SK-N-SH (cell line): ENCODE measurements around the gene CDKAL1. TPM values are rescaled to one million over a fixed set of nuclear protein-coding genes. Genes with fewer than 3 reads are reported as not detected.
A peak's percentile ranks its signal among the peaks of the same experiment; 100 is the strongest.

Experiments
- CTCF ChIA-PET: fragments of 300-600, 350-600 bp; formaldehyde crosslinking; extraction: SDS; loops from one replicate; lab custom pipeline; 2021; lab: Yijun Ruan, JAX
- POLR2A ChIA-PET: fragments of 350-600 bp; sonication (Branson Sonifier 250); formaldehyde crosslinking; extraction: SDS; loops from one replicate; lab custom pipeline; 2020; ENCODE audit warnings: antibody characterized with exemption, inconsistent platforms; lab: Yijun Ruan, JAX
- DNase-seq: peaks from one replicate; pipeline ENCODE4 v3.0.0; 2012
- H2AFZ ChIP-seq: fragments of 200-600 bp; sonication (generic); 2 replicates; pipeline ENCODE4 v1.8.1; 2016; ENCODE audit warnings: antibody characterized with exemption, mild to moderate bottlenecking, low read depth
- H3F3A ChIP-seq: fragments of 200-600 bp; sonication (generic); replicated peaks from 2 replicates; pipeline ENCODE3; 2016; ENCODE audit warnings: antibody characterized with exemption, mild to moderate bottlenecking; ENCODE audit not compliant: insufficient read depth
- H3K27ac ChIP-seq, 2 experiments: fragments of 200-500 bp in 1 of 2; fragments of 200-600 bp in 1 of 2; sonication (Bioruptor generic) in 1 of 2; sonication (generic), shearing (Covaris generic) in 1 of 2; 2 replicates each; pipeline versions ENCODE4 v1.5.1 to v1.6.1; 2014 to 2016; ENCODE audit warnings: low read depth in 2 of 2, inconsistent platforms in 1 of 2, low read length in 1 of 2, mild to moderate bottlenecking in 1 of 2, mixed read lengths in 1 of 2
- H3K27me3 ChIP-seq: fragments of 200-600 bp; sonication (generic), shearing (Covaris generic); 2 replicates; pipeline ENCODE4 v1.6.1; 2016; ENCODE audit warnings: mixed run types; ENCODE audit not compliant: insufficient read depth
- H3K36me3 ChIP-seq, 2 experiments: fragments of 200-500 bp in 1 of 2; fragments of 200-600 bp in 1 of 2; sonication (Bioruptor generic) in 1 of 2; sonication (generic) in 1 of 2; replicated peaks in 1 of 2; 2 replicates each; pipeline versions ENCODE3 to v1.5.1; 2014 to 2016; ENCODE audit warnings: low read length in 1 of 2, mild to moderate bottlenecking in 1 of 2; ENCODE audit not compliant: insufficient read depth in 2 of 2, control insufficient read depth in 1 of 2
- H3K4me1 ChIP-seq, 2 experiments: fragments of 200-500 bp in 1 of 2; fragments of 200-600 bp in 1 of 2; sonication (Bioruptor generic) in 1 of 2; sonication (generic), shearing (Covaris generic) in 1 of 2; 2 replicates each; pipeline versions ENCODE4 v1.5.1 to v1.6.1; 2014 to 2016; ENCODE audit warnings: low read depth in 1 of 2, low read length in 1 of 2, mixed run types in 1 of 2; ENCODE audit not compliant: insufficient read depth in 2 of 2, control insufficient read depth in 1 of 2
- H3K4me2 ChIP-seq: fragments of 200-600 bp; sonication (generic), shearing (Covaris generic); 2 replicates; pipeline ENCODE4 v1.6.1; 2017; ENCODE audit warnings: mixed run types
- H3K4me3 ChIP-seq, 2 experiments: fragments of 200-500 bp in 1 of 2; fragments of 200-600 bp in 1 of 2; sonication (Bioruptor generic) in 1 of 2; sonication (generic), shearing (Covaris generic) in 1 of 2; 2 replicates each; pipeline versions ENCODE4 v1.5.1 to v1.8.1; 2014 to 2016; ENCODE audit warnings: low read depth in 2 of 2, inconsistent platforms in 1 of 2, low read length in 1 of 2, mild to moderate bottlenecking in 1 of 2, mixed read lengths in 1 of 2, moderate library complexity in 1 of 2
- H3K79me2 ChIP-seq: fragments of 200-600 bp; sonication (generic); 2 replicates; pipeline ENCODE4 v1.8.1; 2017; ENCODE audit warnings: mild to moderate bottlenecking; ENCODE audit not compliant: insufficient read depth
- H3K9ac ChIP-seq: fragments of 200-600 bp; sonication (generic); 2 replicates; pipeline ENCODE4 v1.6.1; 2017; ENCODE audit warnings: mixed run types
- H3K9me2 ChIP-seq: fragments of 200-600 bp; sonication (generic); 2 replicates; pipeline ENCODE4 v1.6.1; 2017; ENCODE audit warnings: mixed run types
- H3K9me3 ChIP-seq: fragments of 200-600 bp; sonication (generic); 2 replicates; pipeline ENCODE4 v1.6.1; 2017; ENCODE audit warnings: mixed run types, mild to moderate bottlenecking, moderate library complexity
- H4K20me1 ChIP-seq: fragments of 200-600 bp; sonication (generic); 2 replicates; pipeline ENCODE4 v1.6.1; 2017; ENCODE audit warnings: mild to moderate bottlenecking, mixed run types; ENCODE audit not compliant: insufficient read depth
- EZH2phosphoT487 ChIP-seq: fragments of 200-600 bp; sonication (generic); IDR thresholded peaks from 2 replicates; pipeline ENCODE4 v1.6.1; 2017; ENCODE audit warnings: low read depth, mixed run types, mild to moderate bottlenecking, antibody characterized with exemption, moderate library complexity, borderline replicate concordance
- FOSL2 ChIP-seq: IDR thresholded peaks from 2 replicates; pipeline ENCODE4 v1.4.0; 2012; ENCODE audit warnings: low read depth, mild to moderate bottlenecking, moderate library complexity, borderline replicate concordance
- JUND ChIP-seq: IDR thresholded peaks from 2 replicates; pipeline ENCODE4 v1.4.0; 2012
- NFIC ChIP-seq: IDR thresholded peaks from 2 replicates; pipeline ENCODE4 v1.4.0; 2012; ENCODE audit warnings: borderline replicate concordance
- POLR2AphosphoS5 ChIP-seq: IDR thresholded peaks from 2 replicates; pipeline ENCODE4 v1.6.1; 2012; ENCODE audit warnings: low read depth, low read length
- RCOR1 ChIP-seq: fragments of 150-350 bp; IDR thresholded peaks from 2 replicates; pipeline ENCODE4 v1.6.1; 2017; ENCODE audit warnings: antibody characterized with exemption, low read length
- RFX5 ChIP-seq: IDR thresholded peaks from 2 replicates; pipeline ENCODE4 v1.6.1; 2012; ENCODE audit warnings: mild to moderate bottlenecking, improper control_type of control experiment, low read length
- TAF1 ChIP-seq: IDR thresholded peaks from 2 replicates; pipeline ENCODE4 v1.6.1; 2012; ENCODE audit warnings: low read depth, mild to moderate bottlenecking, low read length, moderate library complexity, borderline replicate concordance
- TCF12 ChIP-seq: IDR thresholded peaks from 2 replicates; pipeline ENCODE4 v1.4.0; 2012
- TEAD4 ChIP-seq: IDR thresholded peaks from 2 replicates; pipeline ENCODE4 v1.4.0; 2012; ENCODE audit warnings: mild to moderate bottlenecking, borderline replicate concordance; ENCODE audit not compliant: insufficient read depth
- USF1 ChIP-seq: IDR thresholded peaks from 2 replicates; pipeline ENCODE4 v1.4.0; 2012; ENCODE audit warnings: low read depth, borderline replicate concordance
- WGBS: methylation state at CpG from one replicate; pipeline ENCODE4 v1.1.6; 2017; ENCODE audit warnings: low lambda C conversion rate; 5-methylcytosine and 5-hydroxymethylcytosine counted together
- polyA plus RNA-seq, 3 experiments: library from polyadenylated mRNA; depleted of rRNA; stranded (reverse); fragments of >200 nt; gene quantifications; 2 replicates each; pipeline ENCODE4 v1.2.3, GENCODE V29; 2012

Gene CDKAL1
- polyA plus RNA-seq, 1 of the 3 experiments (the other 2 are of a cell fraction) = 2.6 TPM

- CTCF ChIA-PET = no interaction called here
- peaks cover 5% of the 10 kb centered on the region for H3F3A ChIP-seq
- H4K20me1 ChIP-seq = no peaks in the 10 kb centered on the region
- H3K4me3 ChIP-seq = no peak overlapping the region
- H3K9ac ChIP-seq = no peak overlapping the region
- H3K4me2 ChIP-seq = peak overlapping the region; percentile 39; the same call in 1 of the 2 replicates
- H3K9me3 ChIP-seq = no peaks in the 10 kb centered on the region
- no peaks in the 10 kb centered on the region for H3K36me3 ChIP-seq
- POLR2A ChIA-PET = no interaction called here
- 56% methylated on average over 4 of the region's 4 CpGs for WGBS
- no peak for DNase-seq
- no peaks in the 10 kb centered on the region for H3K27me3 ChIP-seq
- TF ChIP-seq RFX5 (no peak), USF1 (no peak), RCOR1 (no peak), FOSL2 (peak; percentile 24; the same call in 1 of the 2 replicates), TEAD4 (no peak)
- TF ChIP-seq, all 33 proteins: peak for 1
- no peak overlapping the region for H2AFZ ChIP-seq
- no peaks in the 10 kb centered on the region for H3K9me2 ChIP-seq
- peak overlapping the region in 1 of 2 experiments; percentile 33; a peak in 1 of 4 replicates for H3K27ac ChIP-seq
- peaks cover 3 to 14% of the 10 kb centered on the region in 2 experiments; a peak in 3 of 4 replicates for H3K4me1 ChIP-seq
- H3K79me2 ChIP-seq = no peaks in the 10 kb centered on the region; the same call in 1 of the 2 replicates
Observed at GRCh38 chr6:20688710-20689500, 154.6 kb downstream of the CDKAL1 start.

- ChIA-PET POLR2A (no interaction called here), CTCF (interaction anchor here (1.3 kb wide), 1 partner anchor 10 kb away, joined by 7 read pairs; no protein-coding TSS in a partner anchor)
- Histone ChIP-seq H3K27ac (no peak overlapping the region), H2AFZ (no peak overlapping the region), H3K4me1 (peaks cover 3 to 15% of the 10 kb centered on the region in 2 experiments; a peak in 3 of 4 replicates), H3K9me3 (no peaks in the 10 kb centered on the region), H3K79me2 (no peaks in the 10 kb centered on the region; the same call in 1 of the 2 replicates), H3K9me2 (no peaks in the 10 kb centered on the region), H3F3A (peaks cover 5% of the 10 kb centered on the region), H4K20me1 (no peaks in the 10 kb centered on the region), H3K36me3 (no peaks in the 10 kb centered on the region), H3K4me2 (no peak overlapping the region), H3K9ac (no peak overlapping the region), H3K27me3 (no peaks in the 10 kb centered on the region), H3K4me3 (no peak overlapping the region)
- TF ChIP-seq POLR2AphosphoS5 = no peak
- DNase-seq = no peak
- 97% methylated on average over 5 of the region's 5 CpGs for WGBS
Observed at GRCh38 chr6:20691185-20691584, 156.9 kb downstream of the CDKAL1 start.

GRCh38 chr6:20692023-20692422, 157.8 kb downstream of the CDKAL1 start:
- TF ChIP-seq EZH2phosphoT487 (no peak), JUND (0 out of 2 replicates have a peak, but pooled peaks have one; percentile 10), TEAD4 (no peak), USF1 (no peak), NFIC (0 out of 2 replicates have a peak, but pooled peaks have one; percentile 6), TAF1 (no peak), TCF12 (peak; percentile 47; the same call in 1 of the 2 replicates)
- Histone ChIP-seq H3K9me2 (no peaks in the 10 kb centered on the region), H3K4me2 (no peak overlapping the region), H3K4me3 (no peak overlapping the region), H3K9ac (no peak overlapping the region), H3K27me3 (no peaks in the 10 kb centered on the region), H4K20me1 (no peaks in the 10 kb centered on the region), H3K36me3 (no peaks in the 10 kb centered on the region), H3K79me2 (no peaks in the 10 kb centered on the region; the same call in 1 of the 2 replicates), H3F3A (peaks cover 5% of the 10 kb centered on the region), H3K27ac (peak overlapping the region in 1 of 2 experiments; percentile 21; a peak in 1 of 4 replicates), H3K9me3 (no peaks in the 10 kb centered on the region), H3K4me1 (peaks cover 3 to 15% of the 10 kb centered on the region in 2 experiments; a peak in 3 of 4 replicates), H2AFZ (no peak overlapping the region)
- ChIA-PET POLR2A (no interaction called here), CTCF (interaction anchor here (1.3 kb wide), 1 partner anchor 11 kb away, joined by 7 read pairs; no protein-coding TSS in a partner anchor)
- DNase-seq = no peak
